GM12892 (cell line): Measurements from ENCODE around the gene MRPL10.
"Not testable (repeated sequence)": the region's sequence is repeated elsewhere in the genome, so short reads cannot be mapped to it uniquely, and the experiment has no call there.

Experiments
- DNase-seq: peaks from one replicate; pipeline ENCODE4 v3.0.0; 2011; ENCODE audit not compliant: insufficient read length
- FAIRE-seq: peaks from 2 replicates; lab custom pipeline; 2011; peaks lifted over from hg19 to GRCh38; lab: Jason Lieb, UNC
- POLR2A ChIP-seq: IDR thresholded peaks from 2 replicates; pipeline ENCODE4 v1.6.1; 2011; ENCODE audit warnings: low read depth, low read length, control low read depth
- POLR2AphosphoS5 ChIP-seq: IDR thresholded peaks from 2 replicates; pipeline ENCODE4 v1.6.1; 2011; ENCODE audit warnings: low read depth, low read length, control low read depth
- TAF1 ChIP-seq: IDR thresholded peaks from 2 replicates; pipeline ENCODE4 v1.6.1; 2011; ENCODE audit warnings: low read depth, mild to moderate bottlenecking, control low read depth, low read length, borderline replicate concordance

The MRPL10 gene

GRCh38 chr17:47791025-47791424 lies 40.3 kb downstream of the MRPL10 start:
- FAIRE-seq: no peak
- no peak for DNase-seq
- TF ChIP-seq TAF1 (no peak), POLR2AphosphoS5 (no peak), POLR2A (no peak)

GRCh38 chr17:47789611-47790561 lies 41.5 kb downstream of the MRPL10 start:
- no peak for FAIRE-seq
- DNase-seq: no peak
- TF ChIP-seq POLR2AphosphoS5: no peak
- no peak for TF ChIP-seq TAF1
- TF ChIP-seq POLR2A: no peak

- FAIRE-seq: no peak
- no peak for DNase-seq
- no peak for TF ChIP-seq TAF1
- no peak for TF ChIP-seq POLR2A
- TF ChIP-seq POLR2AphosphoS5: no peak
Observed at GRCh38 chr17:47785538-47786123, 45.7 kb downstream of the MRPL10 start.

- DNase-seq: no peak
Observed at GRCh38 chr17:47781397-47781796, 49.9 kb downstream of the MRPL10 start.

GRCh38 chr17:47778184-47778635 lies 53.1 kb downstream of the MRPL10 start:
- DNase-seq (no peak), FAIRE-seq (no peak)
- no peak for TF ChIP-seq TAF1

More at GRCh38 chr17:47781397-47781796, 49.9 kb downstream of the MRPL10 start:
- no peak for TF ChIP-seq TAF1
- no peak for TF ChIP-seq POLR2A
- no peak for TF ChIP-seq POLR2AphosphoS5
- FAIRE-seq: no peak

GRCh38 chr17:47776330-47777197 lies 54.8 kb downstream of the MRPL10 start:
- DNase-seq (peak; percentile 39), FAIRE-seq (peak; percentile 14)
- TF ChIP-seq POLR2A (no peak), POLR2AphosphoS5 (no peak), TAF1 (no peak)

- FAIRE-seq (no peak), DNase-seq (no peak)
- TF ChIP-seq TAF1 (no peak), POLR2AphosphoS5 (no peak), POLR2A (no peak)
Observed at GRCh38 chr17:47774987-47775580, 56.3 kb downstream of the MRPL10 start.

- no peak for DNase-seq
- TF ChIP-seq POLR2A (no peak), POLR2AphosphoS5 (no peak), TAF1 (no peak)
- no peak for FAIRE-seq
Observed at GRCh38 chr17:47774331-47774730, 57.0 kb downstream of the MRPL10 start.

GRCh38 chr17:47773649-47774048 lies 57.7 kb downstream of the MRPL10 start:
- not testable (repeated sequence) for DNase-seq

More at GRCh38 chr17:47773649-47774048, 57.7 kb downstream of the MRPL10 start:
- not testable (repeated sequence) for FAIRE-seq
